GM10847 (cell line): Measurements from ENCODE around the gene CLEC3B.

Source experiments
- POLR2A ChIP-seq: IDR thresholded peaks from 2 replicates; pipeline ENCODE4 v1.6.1; 2011; ENCODE audit not compliant: insufficient read length; ENCODE audit errors: extremely low read depth

The CLEC3B gene

GRCh38 chr3:45001738-45002137, 24.4 kb upstream of the CLEC3B start:
- TF ChIP-seq POLR2A, result no peak

- no peak for TF ChIP-seq POLR2A
These were observed 23.9 kb upstream of the CLEC3B start for GRCh38 chr3:45002139-45002660.

GRCh38 chr3:45002720-45003119, 23.4 kb upstream of the CLEC3B start:
- TF ChIP-seq POLR2A, result no peak

DNA sequence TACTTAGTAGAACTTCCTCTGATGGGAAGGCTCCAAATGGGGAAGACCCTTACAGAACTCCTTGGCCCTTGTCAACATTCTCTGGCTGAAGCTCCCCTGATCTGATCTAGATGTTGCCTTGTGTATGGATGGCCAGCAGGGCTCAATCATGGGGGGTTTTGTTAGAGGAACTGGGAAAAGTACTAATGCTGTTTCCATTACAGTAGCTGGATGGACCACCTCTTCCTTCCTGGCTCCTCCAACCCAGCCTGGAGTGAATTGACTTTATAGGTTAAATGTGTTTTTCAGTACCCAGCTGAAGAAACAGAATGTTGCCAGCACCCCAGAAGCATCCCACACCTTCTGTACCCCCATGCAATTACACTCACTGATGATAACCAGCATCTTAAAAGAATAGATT, 22.7 kb upstream of the CLEC3B start:
- no peak for TF ChIP-seq POLR2A

DNA sequence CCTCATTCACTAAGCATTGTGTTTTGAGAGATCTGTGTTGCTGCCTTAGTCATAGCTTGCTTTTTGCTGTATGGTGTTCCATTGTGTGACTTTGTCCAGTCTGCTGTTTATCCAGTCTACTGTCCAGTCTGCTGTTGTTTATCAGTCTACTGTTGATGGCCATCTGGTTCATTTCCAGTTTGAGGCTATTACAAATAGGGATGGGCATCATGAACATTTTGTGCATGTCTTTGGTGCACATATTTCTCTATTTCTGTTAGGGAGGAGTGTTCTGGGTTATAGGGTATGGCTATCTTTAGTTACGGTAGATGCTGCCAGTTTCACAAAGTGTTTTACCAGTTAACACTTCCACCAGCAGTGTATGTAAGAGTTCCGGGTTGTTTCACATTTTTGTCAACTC, 22.2 kb upstream of the CLEC3B start:
- TF ChIP-seq POLR2A, result no peak

GRCh38 chr3:45007091-45007490, 19.0 kb upstream of the CLEC3B start:
- TF ChIP-seq POLR2A, result no peak

- TF ChIP-seq POLR2A, result no peak
These were observed 18.0 kb upstream of the CLEC3B start for GRCh38 chr3:45008117-45008516.

DNA sequence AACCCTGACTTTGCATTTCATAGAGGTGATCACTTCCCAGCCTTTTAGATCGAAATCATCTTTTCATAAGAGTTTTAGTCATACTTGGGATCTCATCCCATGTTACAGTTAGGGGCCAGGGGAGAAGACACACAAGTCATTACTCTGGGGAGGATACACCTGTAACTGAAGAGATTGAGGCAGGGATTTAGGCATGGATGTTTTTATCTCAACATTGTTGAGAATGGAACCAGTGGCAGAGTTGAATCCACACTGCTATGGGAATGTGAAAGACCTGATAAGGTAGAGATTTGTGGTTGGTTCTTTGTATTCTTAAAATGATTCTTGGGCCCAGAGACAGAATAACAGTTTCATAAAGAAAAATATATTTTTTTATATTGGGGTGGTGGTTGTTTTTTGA, 16.2 kb upstream of the CLEC3B start:
- no peak for TF ChIP-seq POLR2A

DNA sequence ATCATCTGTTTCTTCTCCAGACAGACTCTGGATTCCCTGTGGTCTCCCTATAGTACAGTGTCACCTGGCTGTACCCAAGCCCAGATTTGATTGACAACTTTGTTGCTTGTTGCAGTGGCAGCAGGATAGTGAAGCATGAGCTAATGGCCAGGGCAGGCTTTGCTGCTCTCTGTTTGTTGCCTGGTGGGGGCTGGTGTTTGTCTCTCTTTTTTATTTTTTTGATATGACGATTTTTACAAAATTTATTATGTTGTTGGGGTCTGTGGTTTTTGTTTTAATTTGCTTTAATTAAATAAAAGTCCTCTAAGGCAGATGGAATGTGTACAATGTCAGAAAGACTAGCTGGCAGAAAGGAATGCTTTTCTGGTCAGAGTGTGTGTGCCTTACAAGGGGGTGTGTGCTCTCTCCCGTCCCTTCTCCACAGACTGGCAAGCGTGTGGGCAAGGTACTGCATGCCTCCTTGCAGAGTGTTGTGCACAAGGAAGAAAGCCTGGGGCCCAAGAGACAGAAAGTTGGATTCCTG, 15.2 kb upstream of the CLEC3B start:
- no peak for TF ChIP-seq POLR2A

- TF ChIP-seq POLR2A, result no peak
These were observed 14.2 kb upstream of the CLEC3B start for GRCh38 chr3:45011756-45012508.

GRCh38 chr3:45012577-45012976, 13.5 kb upstream of the CLEC3B start:
- TF ChIP-seq POLR2A, result no peak

DNA sequence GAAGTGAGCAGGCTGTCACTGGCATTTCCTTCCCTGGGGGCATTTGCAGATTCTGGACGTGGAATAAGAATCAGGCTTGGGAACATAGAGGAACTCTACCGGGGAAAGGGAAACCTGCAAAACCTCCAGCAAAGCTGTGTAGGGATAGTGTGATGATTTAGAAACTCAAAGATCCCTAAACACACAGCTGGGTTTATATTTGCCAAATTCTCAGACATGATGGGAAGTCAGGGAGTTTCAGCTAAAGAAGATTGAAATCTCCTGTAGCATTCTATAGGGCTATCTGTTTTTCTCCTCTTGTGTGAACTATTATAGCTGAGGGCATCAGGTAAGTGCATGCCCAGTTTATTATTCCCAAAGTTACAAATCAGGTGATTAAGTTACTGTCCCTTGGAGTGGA, 9.2 kb upstream of the CLEC3B start:
- no peak for TF ChIP-seq POLR2A

DNA sequence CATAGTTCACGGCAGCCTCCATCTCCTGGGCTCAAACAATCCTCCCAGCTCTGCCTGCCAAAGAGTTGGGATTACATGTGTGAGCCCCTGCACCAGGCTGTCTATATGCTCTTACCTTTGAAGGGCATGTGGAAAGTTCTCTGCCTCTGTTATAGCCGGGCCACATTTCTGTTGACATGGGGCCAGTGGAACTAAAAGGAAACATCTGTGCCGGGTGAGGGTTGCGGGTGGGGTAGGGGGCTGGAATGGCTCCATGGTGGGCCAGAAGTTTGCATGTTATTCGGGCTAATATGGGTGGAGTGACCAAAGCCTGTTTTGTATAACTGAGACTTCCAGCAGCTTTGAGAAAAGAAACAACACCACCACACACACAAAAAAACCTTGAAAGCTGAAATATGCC, 8.3 kb upstream of the CLEC3B start:
- no peak for TF ChIP-seq POLR2A

- TF ChIP-seq POLR2A, result no peak
These were observed 5.6 kb upstream of the CLEC3B start for GRCh38 chr3:45020534-45020933.

GRCh38 chr3:45021524-45022297, 4.4 kb upstream of the CLEC3B start:
- no peak for TF ChIP-seq POLR2A

DNA sequence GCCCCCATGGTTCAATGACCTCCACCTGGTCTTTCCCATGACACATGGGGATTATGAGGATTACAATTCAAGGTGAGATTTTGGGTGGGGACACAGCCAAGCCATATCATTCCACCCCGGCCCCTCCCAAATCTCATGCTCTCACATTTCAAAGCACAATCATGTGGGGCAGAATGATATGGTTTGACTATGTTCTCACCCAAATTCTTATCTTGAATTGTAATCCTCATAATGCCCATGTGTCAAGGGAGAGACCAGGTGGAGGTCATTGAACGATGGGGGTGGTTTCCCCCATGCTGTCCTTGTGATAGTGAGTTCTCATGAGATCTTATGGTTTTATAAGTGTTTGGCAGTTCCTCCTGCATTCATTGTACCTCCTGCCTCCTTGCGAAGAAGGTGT, 2.4 kb upstream of the CLEC3B start:
- TF ChIP-seq POLR2A, result no peak
